OCI-M2 (cell line): ENCODE measurements around the gene MAP3K12.
"Not testable (repeated sequence)": the region's sequence is repeated elsewhere in the genome, so short reads cannot be mapped to it uniquely, and the experiment has no call there.

Experiments
- DNase-seq: peaks from one replicate; lab custom pipeline; 2025; ENCODE audit not compliant: unreplicated experiment; lab: John Stamatoyannopoulos, UW

Gene MAP3K12, protein sequence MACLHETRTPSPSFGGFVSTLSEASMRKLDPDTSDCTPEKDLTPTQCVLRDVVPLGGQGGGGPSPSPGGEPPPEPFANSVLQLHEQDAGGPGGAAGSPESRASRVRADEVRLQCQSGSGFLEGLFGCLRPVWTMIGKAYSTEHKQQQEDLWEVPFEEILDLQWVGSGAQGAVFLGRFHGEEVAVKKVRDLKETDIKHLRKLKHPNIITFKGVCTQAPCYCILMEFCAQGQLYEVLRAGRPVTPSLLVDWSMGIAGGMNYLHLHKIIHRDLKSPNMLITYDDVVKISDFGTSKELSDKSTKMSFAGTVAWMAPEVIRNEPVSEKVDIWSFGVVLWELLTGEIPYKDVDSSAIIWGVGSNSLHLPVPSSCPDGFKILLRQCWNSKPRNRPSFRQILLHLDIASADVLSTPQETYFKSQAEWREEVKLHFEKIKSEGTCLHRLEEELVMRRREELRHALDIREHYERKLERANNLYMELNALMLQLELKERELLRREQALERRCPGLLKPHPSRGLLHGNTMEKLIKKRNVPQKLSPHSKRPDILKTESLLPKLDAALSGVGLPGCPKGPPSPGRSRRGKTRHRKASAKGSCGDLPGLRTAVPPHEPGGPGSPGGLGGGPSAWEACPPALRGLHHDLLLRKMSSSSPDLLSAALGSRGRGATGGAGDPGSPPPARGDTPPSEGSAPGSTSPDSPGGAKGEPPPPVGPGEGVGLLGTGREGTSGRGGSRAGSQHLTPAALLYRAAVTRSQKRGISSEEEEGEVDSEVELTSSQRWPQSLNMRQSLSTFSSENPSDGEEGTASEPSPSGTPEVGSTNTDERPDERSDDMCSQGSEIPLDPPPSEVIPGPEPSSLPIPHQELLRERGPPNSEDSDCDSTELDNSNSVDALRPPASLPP

DNA sequence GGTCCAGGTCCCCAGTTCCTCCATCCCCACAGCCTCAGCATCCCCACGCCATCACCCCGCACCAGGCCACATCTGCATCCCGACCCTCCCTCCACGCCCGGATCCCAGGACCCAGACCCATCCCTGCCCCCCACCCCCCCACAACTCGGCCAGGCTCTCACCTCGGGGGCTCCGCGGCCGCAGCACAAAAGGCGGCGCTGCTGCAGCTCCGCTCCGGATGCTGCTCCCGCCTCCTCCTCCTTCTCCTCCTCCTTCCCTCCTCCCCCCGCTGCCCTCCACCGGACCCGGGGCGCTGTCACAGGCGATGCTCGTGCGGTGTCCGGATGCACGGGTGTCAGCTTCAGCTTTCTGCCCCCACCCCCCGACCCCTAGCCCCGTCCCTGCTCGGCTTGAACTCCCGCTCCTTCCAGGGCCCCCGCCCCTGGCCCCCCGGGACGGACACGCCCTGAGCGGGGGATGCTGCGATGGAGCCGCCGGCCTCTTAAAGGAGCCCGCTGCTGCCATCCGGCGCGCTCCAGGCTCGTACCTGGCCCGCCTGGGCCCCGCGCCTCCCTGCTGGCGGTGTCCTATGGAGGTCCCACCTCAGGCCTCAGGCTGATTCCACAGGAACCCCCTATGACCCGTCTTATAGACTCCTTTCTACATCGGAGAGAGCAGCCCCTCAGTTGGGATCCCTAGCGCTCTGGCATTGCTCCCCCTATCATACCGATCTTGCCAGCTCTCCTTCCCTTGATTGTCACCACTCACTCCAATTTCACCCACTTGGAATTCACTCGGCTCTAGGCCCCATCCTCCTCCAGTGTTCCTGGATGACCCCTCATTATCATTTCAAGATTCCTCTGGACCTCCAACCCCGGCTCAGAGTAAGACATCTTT, at the start of gene MAP3K12:
Gene MAP3K12, minus strand, starts transcription at position 193 of the 876 bp plus-strand sequence. CDS start 12,067 bp downstream, outside the sequence.
- no peak for DNase-seq

- not testable (repeated sequence) for DNase-seq
Measured at GRCh38 chr12:53548354-53548753, 49.1 kb upstream of the MAP3K12 start.

DNA sequence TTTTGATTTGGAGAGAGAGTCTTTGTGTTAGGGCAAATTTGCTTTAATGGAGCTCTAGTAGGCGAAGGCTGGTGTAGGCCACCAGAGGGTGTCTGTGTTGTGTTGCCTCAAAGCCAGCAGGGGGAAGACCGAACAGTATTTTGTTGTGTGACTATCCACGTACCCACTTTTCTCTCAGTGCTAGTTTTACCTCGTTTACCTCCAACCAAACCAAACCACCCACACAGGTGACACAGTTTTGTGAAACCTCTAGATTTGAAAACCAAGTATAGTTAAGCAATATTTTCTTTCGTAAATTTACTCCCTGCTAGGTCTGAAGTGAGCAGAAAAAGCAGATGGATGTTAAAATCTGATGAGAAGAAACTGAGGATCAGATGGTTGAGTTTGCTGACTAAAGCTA, 44.3 kb upstream of the MAP3K12 start:
- DNase-seq, result no peak

- no peak for DNase-seq
Measured at GRCh38 chr12:53539526-53539925, 40.3 kb upstream of the MAP3K12 start.

- DNase-seq, result no peak
Measured at GRCh38 chr12:53538209-53538689, 39.0 kb upstream of the MAP3K12 start.

DNA sequence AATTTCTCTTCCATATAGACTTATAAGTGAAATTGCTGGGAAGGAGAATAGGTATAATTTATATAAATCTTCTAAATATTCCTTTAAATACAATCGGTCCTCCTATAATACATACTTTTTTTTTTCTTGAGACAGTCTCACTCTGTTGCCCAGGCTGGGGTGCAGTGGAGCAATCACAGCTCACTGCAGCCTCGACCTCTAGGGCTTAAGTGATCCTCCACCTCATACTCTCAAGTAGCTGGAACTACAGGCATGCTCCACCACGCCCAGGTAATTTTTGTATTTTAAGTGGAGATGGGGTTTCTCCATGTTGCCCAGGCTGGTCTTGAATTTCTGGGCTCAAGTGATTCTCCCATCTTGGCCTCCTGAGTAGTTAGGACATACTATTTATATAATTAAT, 37.7 kb upstream of the MAP3K12 start:
- DNase-seq, result no peak

DNA sequence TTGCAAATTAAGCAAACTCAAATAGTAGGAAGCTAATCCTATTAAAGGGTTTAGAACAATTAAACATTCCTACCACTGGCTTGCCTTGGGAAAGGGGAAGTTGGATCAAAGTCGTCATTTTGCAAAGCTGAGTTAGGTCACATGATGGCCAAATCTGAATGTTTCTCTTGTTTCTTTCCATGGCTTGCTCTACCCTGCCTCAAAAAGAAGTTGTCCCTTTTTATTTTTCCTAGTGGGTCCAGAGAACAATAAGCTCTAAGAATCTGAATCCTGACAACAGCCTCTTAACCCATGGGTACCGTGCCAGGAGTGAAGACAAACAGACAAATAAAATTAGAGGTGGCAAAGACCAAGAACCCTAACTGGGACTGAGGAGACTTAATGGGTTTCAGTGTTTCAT, 34.2 kb upstream of the MAP3K12 start:
- no peak for DNase-seq

DNA sequence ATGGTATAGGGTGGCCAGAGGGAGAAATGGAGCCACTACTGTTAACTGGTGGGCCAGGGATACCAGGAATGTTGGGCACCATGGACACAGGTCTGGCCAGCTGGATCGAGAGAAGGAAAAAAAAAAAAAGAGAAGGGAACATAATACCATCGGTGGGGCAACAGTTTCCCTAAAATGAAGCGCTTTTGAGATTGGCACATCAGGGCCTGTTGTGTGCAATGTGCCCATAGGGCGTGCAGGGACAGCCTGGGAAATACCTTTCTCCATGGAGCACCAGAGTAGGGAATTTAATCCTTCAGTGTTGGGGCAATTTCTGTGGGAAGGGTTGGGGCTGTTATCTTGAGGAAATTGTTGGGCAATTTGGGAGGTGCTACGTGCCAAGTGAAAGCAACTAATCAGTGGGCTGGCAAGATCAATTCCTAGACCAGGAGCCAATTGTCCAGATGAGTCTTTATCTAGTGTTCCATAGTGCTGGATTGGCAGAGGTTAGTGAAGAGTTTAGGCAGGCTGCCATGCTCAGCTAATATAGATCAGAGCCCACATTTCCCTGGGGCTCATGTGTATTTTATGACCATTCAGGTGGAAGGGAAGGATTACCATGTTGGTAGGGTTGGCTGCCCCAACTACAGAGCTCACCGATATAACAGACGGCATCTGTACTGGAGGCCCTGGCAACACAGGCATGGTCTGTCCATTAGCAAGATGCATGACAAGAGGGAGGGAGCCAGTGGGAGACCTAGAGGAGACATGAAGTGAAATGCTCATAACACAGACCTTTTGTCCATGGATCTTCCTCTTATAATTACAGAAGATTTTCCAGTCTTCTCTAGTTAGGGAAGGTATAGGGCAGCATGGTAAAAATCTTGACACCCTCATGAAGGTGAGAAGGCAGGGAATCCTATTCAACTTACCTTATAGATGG, 33.5 kb upstream of the MAP3K12 start:
- no peak for DNase-seq

DNA sequence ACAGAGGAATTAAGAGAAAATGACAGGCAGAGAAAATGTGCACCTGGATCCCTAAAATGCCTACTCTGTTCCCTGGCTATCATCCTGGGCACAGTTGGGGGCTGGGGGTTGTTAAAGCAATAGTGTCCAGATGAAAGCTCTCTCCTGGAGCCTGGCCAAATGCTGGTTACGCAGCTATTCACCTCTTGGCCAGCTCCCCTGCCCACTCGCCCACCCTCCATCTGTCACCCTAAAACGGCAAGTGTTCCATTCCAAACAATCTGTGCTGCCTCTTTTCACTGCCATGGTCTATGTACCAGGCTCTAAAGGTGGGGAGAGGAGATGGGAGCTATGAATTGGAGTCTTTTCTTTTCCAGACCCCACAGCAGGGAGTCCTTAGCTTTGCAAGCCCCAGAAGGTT, 32.8 kb upstream of the MAP3K12 start:
- no peak for DNase-seq

GRCh38 chr12:53530920-53531319, 31.7 kb upstream of the MAP3K12 start:
- DNase-seq, result no peak

GRCh38 chr12:53530061-53530460, 30.8 kb upstream of the MAP3K12 start:
- no peak for DNase-seq

DNA sequence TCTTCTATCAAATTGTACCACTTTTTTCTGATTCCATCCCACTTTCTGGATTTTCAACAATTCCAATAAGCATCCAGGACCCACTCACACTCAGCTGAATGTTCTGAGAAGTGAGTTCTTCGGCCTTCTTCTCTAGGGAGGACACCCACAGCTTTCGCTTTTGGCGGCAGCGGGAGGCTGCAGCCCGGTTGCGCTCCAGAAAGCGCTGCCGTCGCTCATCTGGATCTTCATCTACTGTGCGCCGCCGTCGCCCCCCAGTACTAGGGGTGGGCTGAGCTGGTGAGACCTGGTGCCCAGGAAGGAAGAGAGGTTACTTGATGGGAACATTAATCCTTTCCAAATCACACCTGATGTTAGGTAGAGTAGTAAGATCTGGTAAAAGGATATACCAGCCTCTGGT, 25.2 kb upstream of the MAP3K12 start:
- no peak for DNase-seq

DNA sequence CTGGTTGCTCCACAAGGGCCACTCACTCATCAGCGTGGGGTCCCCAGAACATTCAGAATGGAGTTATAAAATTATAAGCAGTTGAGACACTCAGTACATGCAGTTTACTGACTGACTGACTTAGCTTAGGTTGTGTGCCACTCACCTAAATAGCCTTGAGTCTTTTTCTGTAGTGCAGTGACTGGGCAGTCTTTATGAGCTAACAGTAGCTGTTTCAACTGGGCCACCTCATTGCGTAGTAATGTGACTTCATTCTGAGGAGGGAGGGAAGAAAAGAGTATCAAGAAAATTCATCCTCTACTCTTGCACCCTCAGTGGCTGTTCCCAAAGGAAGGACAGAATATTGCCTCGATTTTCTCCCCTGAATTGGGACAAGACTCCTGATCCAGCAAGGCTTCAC, 23.9 kb upstream of the MAP3K12 start:
- no peak for DNase-seq

GRCh38 chr12:53518381-53518780, 19.1 kb upstream of the MAP3K12 start:
- no peak for DNase-seq

- no peak for DNase-seq
Measured at GRCh38 chr12:53516758-53517455, 17.6 kb upstream of the MAP3K12 start.

DNA sequence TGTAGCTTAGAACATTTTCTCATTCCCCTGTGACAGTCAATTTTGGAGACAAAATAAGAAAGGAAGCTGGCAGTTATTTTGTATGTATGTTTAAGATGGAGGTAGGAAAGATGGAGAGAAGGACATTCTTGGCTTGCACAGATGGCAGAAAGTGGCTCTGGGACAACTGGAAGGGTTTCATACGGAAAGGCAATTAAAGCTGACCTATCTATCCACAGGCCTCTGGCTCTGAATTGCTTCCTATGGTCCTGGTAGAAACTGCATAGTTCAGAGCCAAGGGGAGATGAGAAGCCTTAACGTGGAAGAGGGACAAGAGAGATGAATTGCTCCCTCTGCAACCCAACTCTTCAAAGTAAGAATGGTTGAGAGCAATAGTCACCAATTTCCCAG, 16.0 kb upstream of the MAP3K12 start:
- DNase-seq, result no peak

DNA sequence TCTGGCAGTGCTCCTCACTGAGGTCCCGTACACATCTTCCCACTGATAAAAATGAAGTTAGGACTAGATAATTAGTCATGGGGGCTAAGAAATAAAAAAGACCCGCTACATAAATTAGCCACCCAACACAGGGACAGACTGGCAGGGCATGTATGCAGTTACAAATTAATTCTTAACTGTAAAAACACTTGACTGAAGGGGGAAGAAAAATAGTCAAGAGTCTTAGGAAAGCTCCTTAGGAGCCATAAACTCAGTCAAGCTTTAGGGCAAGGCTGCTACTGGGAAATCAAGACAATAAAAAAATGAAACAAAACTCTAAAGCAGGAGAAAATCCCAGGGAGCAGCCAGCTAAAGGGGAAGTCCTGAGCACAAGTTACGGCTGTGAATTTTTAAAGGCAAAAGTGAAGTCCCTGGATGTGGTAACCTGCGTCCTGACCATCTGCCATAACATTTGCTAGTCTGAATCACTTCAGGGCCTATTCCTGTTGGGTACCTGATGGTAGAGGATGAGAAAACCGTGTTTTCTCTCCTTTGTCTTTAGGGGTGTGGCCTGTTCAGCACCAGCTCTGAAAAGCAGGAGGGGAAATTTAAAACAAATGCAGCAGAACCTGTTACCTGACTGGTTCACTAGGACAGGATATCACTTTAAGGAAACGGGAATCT, 15.5 kb upstream of the MAP3K12 start:
- DNase-seq, result no peak

GRCh38 chr12:53513712-53514410, 14.6 kb upstream of the MAP3K12 start:
- no peak for DNase-seq
